GM12878 (cell line): ENCODE data around the gene HOXC12. TPM values are rescaled to one million over a fixed set of nuclear protein-coding genes. Genes with fewer than 3 reads are reported as not detected.
A peak's percentile ranks its signal among the peaks of the same experiment; 100 is the strongest.

Experiments
- ATAC-seq: fragments of 200-7000 bp; cut with Tn5 transposase; 3 replicates; pipeline ENCODE4 v1.9.1; 2020; ENCODE audit warnings: mild to moderate bottlenecking, moderate library complexity
- BruUV-seq: library from RNA; stranded (reverse); fragments of 400-500 nt; replicated peaks from 2 replicates; lab custom pipeline; 2021; lab: Mats Ljungman, UMichigan
- CTCF ChIA-PET: fragments of 300-600 bp; sonication (Branson Sonifier 250); formaldehyde crosslinking; extraction: SDS; loops from one replicate; lab custom pipeline; 2021; ENCODE audit warnings: inconsistent platforms; lab: Yijun Ruan, JAX
- POLR2A ChIA-PET: fragments of 350-600 bp; formaldehyde crosslinking; extraction: SDS; loops from one replicate; lab custom pipeline; 2021; ENCODE audit warnings: inconsistent platforms; lab: Charles Lee
- RAD21 ChIA-PET: fragments of 300-600 bp; sonication (Branson Sonifier 250); formaldehyde crosslinking; loops from one replicate; lab custom pipeline; 2023; ENCODE audit warnings: antibody characterized with exemption; ENCODE audit not compliant: unreplicated experiment; lab: Charles Lee
- SMC1A ChIA-PET: fragments of 300-600 bp; sonication (Branson Sonifier 250); formaldehyde crosslinking; loops from one replicate; lab custom pipeline; 2023; ENCODE audit not compliant: unreplicated experiment, uncharacterized antibody; lab: Charles Lee
- DNase-seq: peaks from one replicate; pipeline ENCODE4 v3.0.0-alpha.2; 2011; ENCODE audit warnings: low read depth, low spot score
- FAIRE-seq: peaks from 3 replicates; lab custom pipeline; 2011; peaks lifted over from hg19 to GRCh38; lab: Jason Lieb, UNC
- H2AFZ ChIP-seq: 2 replicates; pipeline ENCODE4 v1.6.0; 2011; ENCODE audit warnings: low read depth, low read length, control low read depth; ENCODE audit not compliant: control insufficient read depth
- H3K27ac ChIP-seq: 2 replicates; pipeline ENCODE4 v1.5.1; 2011; ENCODE audit warnings: control low read depth; ENCODE audit not compliant: control insufficient read depth, insufficient read depth
- H3K27me3 ChIP-seq, 2 experiments: replicated peaks in 1 of 2; 2 replicates each; pipeline versions ENCODE4 v1.6.0 to v1.6.1; 2011; ENCODE audit warnings: low read length in 1 of 2; ENCODE audit not compliant: control insufficient read depth in 2 of 2, insufficient read depth in 2 of 2
- H3K36me3 ChIP-seq, 2 experiments: 2 replicates each; pipeline ENCODE4 v1.5.1; 2011; ENCODE audit warnings: low read length in 1 of 2; ENCODE audit not compliant: control insufficient read depth in 2 of 2, insufficient read depth in 2 of 2
- H3K4me1 ChIP-seq: 2 replicates; pipeline ENCODE4 v1.6.1; 2011; ENCODE audit warnings: mild to moderate bottlenecking, low read length, moderate library complexity, mixed read lengths; ENCODE audit not compliant: control insufficient read depth, insufficient read depth
- H3K4me2 ChIP-seq: 2 replicates; pipeline ENCODE4 v1.6.0; 2011; ENCODE audit warnings: control low read depth; ENCODE audit not compliant: control insufficient read depth, insufficient read depth
- H3K4me3 ChIP-seq: fragments of 200-600 bp; sonication (generic); 2 replicates; pipeline ENCODE4 v1.5.1; 2016
- H3K79me2 ChIP-seq: 2 replicates; pipeline ENCODE4 v1.6.0; 2011; ENCODE audit warnings: low read length; ENCODE audit not compliant: control insufficient read depth, insufficient read depth
- H3K9ac ChIP-seq: 2 replicates; pipeline ENCODE4 v1.8.0; 2011; ENCODE audit warnings: low read length, control low read depth, mixed read lengths; ENCODE audit not compliant: control insufficient read depth, insufficient read depth
- H3K9me3 ChIP-seq: replicated peaks from 3 replicates; pipeline ENCODE4 v1.5.1; 2011; ENCODE audit warnings: mild to moderate bottlenecking, low read length; ENCODE audit not compliant: control insufficient read depth, insufficient read depth
- H4K20me1 ChIP-seq: 2 replicates; pipeline ENCODE4 v1.6.0; 2011; ENCODE audit not compliant: control insufficient read depth, insufficient read depth
- FOS ChIP-seq: IDR thresholded peaks from 3 replicates; pipeline ENCODE4 v1.6.1; 2011; ENCODE audit warnings: borderline replicate concordance; ENCODE audit not compliant: insufficient read length; ENCODE audit errors: extremely low read depth
- FOXM1 ChIP-seq: IDR thresholded peaks from 2 replicates; pipeline ENCODE4 v1.6.1; 2012; ENCODE audit warnings: low read depth, mild to moderate bottlenecking, inconsistent platforms, low read length, moderate library complexity
- JUND ChIP-seq: IDR thresholded peaks from 2 replicates; pipeline ENCODE4 v1.6.1; 2012; ENCODE audit warnings: low read depth, mild to moderate bottlenecking, low read length, improper control_type of control experiment, moderate library complexity
- LARP7 ChIP-seq: fragments of 450-650 bp; IDR thresholded peaks from 2 replicates; pipeline ENCODE4 v1.6.1; 2017; ENCODE audit warnings: mild to moderate bottlenecking
- SIN3A ChIP-seq: IDR thresholded peaks from 2 replicates; pipeline ENCODE4 v1.6.1; 2012; ENCODE audit warnings: low read depth, low read length, improper control_type of control experiment
- SUZ12 ChIP-seq: fragments of 200-600 bp; sonication (generic); IDR thresholded peaks from one replicate; pipeline ENCODE4 v1.6.1; 2018; ENCODE audit warnings: antibody characterized with exemption, mild to moderate bottlenecking; ENCODE audit not compliant: unreplicated experiment
- ZNF217 ChIP-seq: fragments of 450-650 bp; IDR thresholded peaks from 2 replicates; pipeline ENCODE4 v1.6.1; 2017; ENCODE audit warnings: antibody characterized with exemption, mild to moderate bottlenecking
- ZSCAN29 ChIP-seq: fragments of 450-650 bp; IDR thresholded peaks from 2 replicates; pipeline ENCODE4 v1.6.1; 2017; ENCODE audit warnings: mild to moderate bottlenecking, moderate library complexity
- WGBS: methylation state at CpG from one replicate; pipeline ENCODE4 v1.1.6; 2016; ENCODE audit warnings: low lambda C conversion rate; ENCODE audit not compliant: insufficient replicate concordance, insufficient coverage; ENCODE audit errors: missing lambda C conversion rate; 5-methylcytosine and 5-hydroxymethylcytosine counted together
- in situ Hi-C: fragments of 300-500 bp; cut with MboI; formaldehyde crosslinking; loops from 9 replicates; pipeline ENCODE4 v1.14.3; 2018; ENCODE audit warnings: mixed read lengths
- intact Hi-C: fragments of 100-400 bp; cut with micrococcal nuclease; formaldehyde crosslinking; loops from one replicate; pipeline ENCODE4 v1.14.2; 2022; ENCODE audit not compliant: unreplicated experiment
- polyA plus RNA-seq, 11 experiments: library from polyadenylated mRNA; depleted of rRNA in 4 of 11; unstranded in 6 of 11; stranded (reverse) in 5 of 11; fragments of >200 nt; fragmentation: Nextera tagmentation in 4 of 11; fragmentation: Illumina TruSeq in 1 of 11; extraction: Ambion mirVana in 4 of 11; extraction: Trizol in 1 of 11; gene quantifications; 1 replicate in 1 of 11; 2 replicates in 10 of 11; pipeline versions ENCODE4 v1.2.1 to v1.2.3, GENCODE V29; 2011 to 2016; ENCODE audit warnings: inconsistent platforms in 2 of 11, missing spikeins in 2 of 11, low read depth in 1 of 11
- total RNA-seq, 4 experiments: library from RNA; depleted of rRNA in 3 of 4; stranded (reverse); fragments of >200 nt in 3 of 4; fragmentation: Illumina TruSeq in 1 of 4; extraction: Trizol in 1 of 4; gene quantifications; 2 replicates each; pipeline versions ENCODE4 v1.2.1 to v1.2.3, GENCODE V29; 2013 to 2021
- TF ChIP-seq, protein P1 (sequence below): fragments of 450-650 bp; IDR thresholded peaks from 2 replicates; pipeline ENCODE4 v1.6.1; 2016; ENCODE audit warnings: mild to moderate bottlenecking, moderate library complexity, borderline replicate concordance

The HOXC12 gene
- total and polyA plus RNA-seq, 10 of the 15 experiments (the other 5 are each of a cell fraction or from before 2014, with no cell fraction given), result not detected

- Histone ChIP-seq H2AFZ (no peak overlapping the region), H3K9me3 (no peaks in the 10 kb centered on the region), H3K27me3 (peaks cover 28 to 65% of the 10 kb centered on the region in 2 experiments), H3K4me3 (no peak overlapping the region), H3K4me1 (no peaks in the 10 kb centered on the region), H3K36me3 (no peaks in the 10 kb centered on the region), H3K27ac (no peak overlapping the region), H3K4me2 (no peak overlapping the region), H3K9ac (no peak overlapping the region), H4K20me1 (no peaks in the 10 kb centered on the region; the same call in 1 of the 2 replicates), H3K79me2 (no peaks in the 10 kb centered on the region)
- no peak for TF ChIP-seq FOS
- no peak for TF ChIP-seq LARP7
- TF ChIP-seq SIN3A, result no peak
- TF ChIP-seq FOXM1, result no peak
- no peak for TF ChIP-seq ZSCAN29
- peak; percentile 46 for TF ChIP-seq SUZ12
- no peak for TF ChIP-seq JUND
- DNase-seq, result no peak
- no TSS peak for BruUV-seq
- 6% methylated on average over 18 of the region's 18 CpGs for WGBS
- CTCF ChIA-PET, result no interaction called here
- FAIRE-seq, result no peak
- intact Hi-C loops, result no loop called here
- POLR2A ChIA-PET, result interaction anchor here (1.2 kb wide), 1 partner anchor 11 kb away, joined by 3 read pairs; the partner anchor contains the start of gene HOXC12
- SMC1A ChIA-PET, result no interaction called here
- no peak for ATAC-seq
- in situ Hi-C loops, result no loop called here
- RAD21 ChIA-PET, result no interaction called here
Observed at GRCh38 chr12:53965281-53966084, 10.8 kb downstream of the HOXC12 start.

DNA sequence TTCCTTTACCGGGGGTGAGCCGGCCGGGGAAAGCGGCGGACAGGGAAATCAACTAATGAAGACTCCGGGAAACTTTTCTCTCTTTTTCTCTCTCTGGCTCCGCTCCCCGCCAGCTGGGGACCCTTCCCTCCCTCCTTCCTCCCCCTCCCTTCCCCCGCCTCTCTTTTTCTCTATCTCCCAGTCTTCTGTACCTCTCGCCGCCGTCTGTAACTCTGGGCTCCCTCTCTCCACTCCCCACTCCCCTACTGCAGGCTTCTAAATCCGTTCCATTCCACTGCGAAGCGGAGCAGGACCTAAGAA, 11.3 kb downstream of the HOXC12 start:
- ChIA-PET CTCF (no interaction called here), RAD21 (no interaction called here)

More for the DNA sequence above, 11.3 kb downstream of the HOXC12 start:
- no TSS peak for BruUV-seq
- Histone ChIP-seq H3K9ac (no peak overlapping the region), H3K4me1 (no peaks in the 10 kb centered on the region), H3K79me2 (no peaks in the 10 kb centered on the region), H3K27me3 (peaks cover 31 to 62% of the 10 kb centered on the region in 2 experiments), H3K27ac (no peak overlapping the region), H3K9me3 (no peaks in the 10 kb centered on the region), H3K4me2 (no peak overlapping the region), H3K36me3 (no peaks in the 10 kb centered on the region), H4K20me1 (no peaks in the 10 kb centered on the region; the same call in 1 of the 2 replicates), H2AFZ (no peak overlapping the region), H3K4me3 (no peak overlapping the region)
- ChIA-PET POLR2A (no interaction called here), SMC1A (no interaction called here)
- WGBS, result 5% methylated on average over 14 of the region's 15 CpGs
- intact Hi-C loops, result no loop called here
- ATAC-seq (no peak), DNase-seq (no peak), FAIRE-seq (no peak)
- in situ Hi-C loops, result no loop called here
- TF ChIP-seq ZNF217 (no peak), SUZ12 (no peak)
- TF ChIP-seq, protein P1, sequence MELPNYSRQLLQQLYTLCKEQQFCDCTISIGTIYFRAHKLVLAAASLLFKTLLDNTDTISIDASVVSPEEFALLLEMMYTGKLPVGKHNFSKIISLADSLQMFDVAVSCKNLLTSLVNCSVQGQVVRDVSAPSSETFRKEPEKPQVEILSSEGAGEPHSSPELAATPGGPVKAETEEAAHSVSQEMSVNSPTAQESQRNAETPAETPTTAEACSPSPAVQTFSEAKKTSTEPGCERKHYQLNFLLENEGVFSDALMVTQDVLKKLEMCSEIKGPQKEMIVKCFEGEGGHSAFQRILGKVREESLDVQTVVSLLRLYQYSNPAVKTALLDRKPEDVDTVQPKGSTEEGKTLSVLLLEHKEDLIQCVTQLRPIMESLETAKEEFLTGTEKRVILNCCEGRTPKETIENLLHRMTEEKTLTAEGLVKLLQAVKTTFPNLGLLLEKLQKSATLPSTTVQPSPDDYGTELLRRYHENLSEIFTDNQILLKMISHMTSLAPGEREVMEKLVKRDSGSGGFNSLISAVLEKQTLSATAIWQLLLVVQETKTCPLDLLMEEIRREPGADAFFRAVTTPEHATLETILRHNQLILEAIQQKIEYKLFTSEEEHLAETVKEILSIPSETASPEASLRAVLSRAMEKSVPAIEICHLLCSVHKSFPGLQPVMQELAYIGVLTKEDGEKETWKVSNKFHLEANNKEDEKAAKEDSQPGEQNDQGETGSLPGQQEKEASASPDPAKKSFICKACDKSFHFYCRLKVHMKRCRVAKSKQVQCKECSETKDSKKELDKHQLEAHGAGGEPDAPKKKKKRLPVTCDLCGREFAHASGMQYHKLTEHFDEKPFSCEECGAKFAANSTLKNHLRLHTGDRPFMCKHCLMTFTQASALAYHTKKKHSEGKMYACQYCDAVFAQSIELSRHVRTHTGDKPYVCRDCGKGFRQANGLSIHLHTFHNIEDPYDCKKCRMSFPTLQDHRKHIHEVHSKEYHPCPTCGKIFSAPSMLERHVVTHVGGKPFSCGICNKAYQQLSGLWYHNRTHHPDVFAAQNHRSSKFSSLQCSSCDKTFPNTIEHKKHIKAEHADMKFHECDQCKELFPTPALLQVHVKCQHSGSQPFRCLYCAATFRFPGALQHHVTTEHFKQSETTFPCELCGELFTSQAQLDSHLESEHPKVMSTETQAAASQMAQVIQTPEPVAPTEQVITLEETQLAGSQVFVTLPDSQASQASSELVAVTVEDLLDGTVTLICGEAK, result no peak
